Upper lobe of left lung (tissue), 6 donors: ENCODE results near the gene KIF6. TPM values are rescaled to one million over a fixed set of nuclear protein-coding genes. Genes with fewer than 3 reads are reported as not detected.
A peak's percentile ranks its signal among the peaks of the same experiment; 100 is the strongest.

Source experiments
- ATAC-seq, 2 donors: fragments of 200-7000 bp; cut with Tn5 transposase; one replicate each; pipeline ENCODE4 v1.9.1; 2022; ENCODE audit warnings: mild to moderate bottlenecking in 2 of 2, moderate library complexity in 2 of 2; ENCODE audit not compliant: low FRiP score in 2 of 2
- DNase-seq, 2 donors: peaks; one replicate each; pipeline ENCODE4 v3.0.0-alpha.2; 2019 to 2020
- H3K27ac ChIP-seq, 4 donors: fragments of 200-600 bp; sonication (generic); one replicate each; pipeline ENCODE4 v1.5.1; 2016 to 2019
- H3K27me3 ChIP-seq, 4 donors: fragments of 200-600 bp; sonication (generic); one replicate each; pipeline ENCODE4 v1.5.1; 2017 to 2019
- H3K36me3 ChIP-seq, 4 donors: fragments of 200-600 bp; sonication (generic); one replicate each; pipeline ENCODE4 v1.5.1; 2016 to 2019
- H3K4me1 ChIP-seq, 4 donors: fragments of 200-600 bp; sonication (generic); one replicate each; pipeline ENCODE4 v1.5.1; 2018 to 2019
- H3K4me3 ChIP-seq, 4 donors: fragments of 200-600 bp; sonication (generic); one replicate each; pipeline ENCODE4 v1.5.1; 2017 to 2019; ENCODE audit warnings: mild to moderate bottlenecking in 2 of 4, moderate library complexity in 1 of 4
- H3K9me3 ChIP-seq, 4 donors: fragments of 200-600 bp; sonication (generic); one replicate each; pipeline ENCODE4 v1.5.1; 2018 to 2019
- EP300 ChIP-seq, 4 donors: sonication (generic); formaldehyde crosslinking; IDR thresholded peaks; one replicate each; pipeline ENCODE4 v1.5.1; 2017; ENCODE audit warnings: antibody characterized with exemption in 4 of 4, control low read depth in 2 of 4
- POLR2A ChIP-seq, 4 donors: fragments of 450-650 bp; IDR thresholded peaks; one replicate each; pipeline ENCODE4 v1.5.1; 2016 to 2017; ENCODE audit warnings: antibody characterized with exemption in 4 of 4, mild to moderate bottlenecking in 2 of 4
- POLR2AphosphoS5 ChIP-seq, 2 donors: sonication (generic); formaldehyde crosslinking; IDR thresholded peaks; one replicate each; pipeline ENCODE4 v1.5.1; 2017; ENCODE audit warnings: antibody characterized with exemption in 2 of 2
- WGBS, 2 donors: methylation state at CpG; one replicate each; pipeline ENCODE4 v1.1.5; 2017 to 2018; 5-methylcytosine and 5-hydroxymethylcytosine counted together
- total RNA-seq, 6 donors: library from RNA; depleted of rRNA in 4 of 6; stranded (reverse); fragments of >200 nt in 4 of 6; gene quantifications; one replicate each; pipeline versions ENCODE4 v1.1.0 to v1.2.1, GENCODE V29; 2016 to 2021
- TF ChIP-seq, protein P1 (sequence below), 6 experiments: fragments of 450-650 bp in 4 of 6; fragments of 200-600 bp in 2 of 6; sonication (generic) in 2 of 6; IDR thresholded peaks; one replicate each; pipeline ENCODE4 v1.5.1; 2016 to 2019; ENCODE audit warnings: antibody characterized with exemption in 6 of 6
- donor health status: DM: no; HTN: no; CAD: no; lungs with moderate emphysema.
- donor health status: DM: no; HTN: yes; CAD: no; lungs with severe emphysema.

Gene KIF6
- total RNA-seq, 6 donors from 2014 or later: 0.55 to 7.9 (median 1.5) TPM

DNA sequence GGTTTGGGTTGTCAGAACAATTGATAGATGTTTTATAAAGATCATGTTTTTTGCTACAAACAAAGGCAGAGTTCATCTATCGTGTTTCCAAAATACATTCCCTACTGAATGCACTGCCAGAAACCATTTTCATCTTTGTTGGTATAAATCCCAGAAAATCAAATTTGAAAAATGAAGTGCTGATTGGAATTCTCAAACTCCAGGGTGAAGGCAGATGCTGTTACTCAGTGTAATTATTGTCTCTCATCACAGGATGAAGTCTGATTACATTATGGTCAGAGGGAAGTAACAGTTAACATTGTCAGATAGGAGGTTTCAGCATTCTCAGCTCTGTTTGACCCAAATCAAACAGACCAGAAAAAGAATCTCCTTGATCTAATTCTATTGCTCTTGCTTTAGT, 204.3 kb downstream of the KIF6 start:
- no peaks in the 10 kb centered on the region for H3K27me3 ChIP-seq
- WGBS, 2 donors: 47 to 65% methylated on average over 1 of the region's 1 CpG
- H3K36me3 ChIP-seq: no peaks in the 10 kb centered on the region
- no peak for ATAC-seq
- peaks cover 0 to 13% (median 5%) of the 10 kb centered on the region in 4 donors for H3K4me1 ChIP-seq
- H3K27ac ChIP-seq: no peak overlapping the region
- no peaks in the 10 kb centered on the region for H3K9me3 ChIP-seq
- H3K4me3 ChIP-seq: no peak overlapping the region
- TF ChIP-seq POLR2A (IDR thresholded peaks at IDR 0.05) (no peak), EP300 (IDR thresholded peaks at IDR 0.05) (no peak), POLR2AphosphoS5 (IDR thresholded peaks at IDR 0.05) (no peak)
- TF ChIP-seq, protein P1, sequence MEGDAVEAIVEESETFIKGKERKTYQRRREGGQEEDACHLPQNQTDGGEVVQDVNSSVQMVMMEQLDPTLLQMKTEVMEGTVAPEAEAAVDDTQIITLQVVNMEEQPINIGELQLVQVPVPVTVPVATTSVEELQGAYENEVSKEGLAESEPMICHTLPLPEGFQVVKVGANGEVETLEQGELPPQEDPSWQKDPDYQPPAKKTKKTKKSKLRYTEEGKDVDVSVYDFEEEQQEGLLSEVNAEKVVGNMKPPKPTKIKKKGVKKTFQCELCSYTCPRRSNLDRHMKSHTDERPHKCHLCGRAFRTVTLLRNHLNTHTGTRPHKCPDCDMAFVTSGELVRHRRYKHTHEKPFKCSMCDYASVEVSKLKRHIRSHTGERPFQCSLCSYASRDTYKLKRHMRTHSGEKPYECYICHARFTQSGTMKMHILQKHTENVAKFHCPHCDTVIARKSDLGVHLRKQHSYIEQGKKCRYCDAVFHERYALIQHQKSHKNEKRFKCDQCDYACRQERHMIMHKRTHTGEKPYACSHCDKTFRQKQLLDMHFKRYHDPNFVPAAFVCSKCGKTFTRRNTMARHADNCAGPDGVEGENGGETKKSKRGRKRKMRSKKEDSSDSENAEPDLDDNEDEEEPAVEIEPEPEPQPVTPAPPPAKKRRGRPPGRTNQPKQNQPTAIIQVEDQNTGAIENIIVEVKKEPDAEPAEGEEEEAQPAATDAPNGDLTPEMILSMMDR (IDR thresholded peaks at IDR 0.05): no peak
- DNase-seq: no peak

DNA sequence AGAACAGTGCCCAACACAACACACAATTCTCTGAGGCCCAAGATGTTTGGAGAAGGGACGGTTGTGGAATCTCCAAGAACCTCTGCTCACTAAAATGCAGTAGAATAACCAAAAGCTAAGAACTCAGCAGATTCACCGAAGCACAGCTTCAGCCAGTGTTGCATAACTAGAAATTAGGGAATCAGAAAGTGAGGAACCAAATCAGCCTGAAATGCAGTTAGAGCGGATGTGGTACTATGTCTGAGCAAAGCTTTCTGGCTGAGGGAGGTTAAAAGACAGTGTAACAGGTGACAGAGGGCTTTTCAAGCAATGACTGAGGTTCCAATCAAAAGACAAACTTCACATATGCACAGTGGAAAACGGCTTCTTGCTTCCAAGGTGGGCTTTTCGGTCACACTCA, 204.8 kb downstream of the KIF6 start:
- ATAC-seq: peak in 1 of 2 donors; percentile 47
- Histone ChIP-seq H3K27ac (no peak overlapping the region), H3K4me1 (peaks cover 0 to 13% (median 5%) of the 10 kb centered on the region in 4 donors), H3K9me3 (no peaks in the 10 kb centered on the region), H3K36me3 (no peaks in the 10 kb centered on the region), H3K4me3 (no peak overlapping the region), H3K27me3 (no peaks in the 10 kb centered on the region)
- no peak for DNase-seq
- WGBS, 2 donors: 78 to 81% methylated on average over 5 of the region's 5 CpGs
- TF ChIP-seq POLR2AphosphoS5 (IDR thresholded peaks at IDR 0.05) (no peak), EP300 (IDR thresholded peaks at IDR 0.05) (no peak), POLR2A (IDR thresholded peaks at IDR 0.05) (no peak)
- TF ChIP-seq, protein P1 (IDR thresholded peaks at IDR 0.05): no peak

DNA sequence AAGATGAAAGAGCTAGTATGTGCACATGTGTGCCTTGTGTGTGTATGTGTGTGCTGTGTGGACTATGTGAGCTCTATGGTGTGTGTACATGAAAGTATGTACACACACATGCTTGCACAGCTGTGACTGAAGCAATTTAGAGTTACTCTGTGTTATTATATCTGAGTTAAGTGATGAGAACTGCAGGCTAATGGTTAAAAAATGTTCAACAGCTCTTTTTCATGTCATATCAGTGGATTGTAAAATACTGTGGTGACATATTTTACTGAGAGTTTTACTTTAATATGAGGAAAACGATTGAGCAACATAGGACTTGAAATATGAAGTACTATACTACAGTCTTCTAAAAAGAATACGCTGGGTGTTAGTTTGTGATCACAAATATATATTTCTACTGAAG, 207.0 kb downstream of the KIF6 start:
- H3K9me3 ChIP-seq: no peaks in the 10 kb centered on the region

DNA sequence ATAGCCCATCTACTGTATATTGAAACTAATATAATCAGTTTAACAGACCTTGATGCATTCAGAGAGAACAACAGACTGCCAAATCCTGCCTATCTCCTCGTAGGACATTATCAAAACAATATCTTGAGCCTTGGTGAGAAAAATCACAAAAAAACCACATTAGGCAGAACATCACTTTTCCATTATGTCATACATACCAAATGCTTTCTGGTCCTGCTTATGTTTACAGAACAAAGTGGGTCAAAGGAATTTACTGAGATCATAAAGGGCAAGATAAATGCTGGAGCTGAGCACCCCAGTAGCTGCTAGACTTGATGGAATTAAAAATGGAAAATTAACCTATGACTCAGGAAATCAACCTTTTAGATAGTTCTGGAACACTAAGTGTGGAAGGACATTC, 207.5 kb downstream of the KIF6 start:
- Histone ChIP-seq H3K27ac (no peak overlapping the region), H3K9me3 (no peaks in the 10 kb centered on the region), H3K27me3 (no peaks in the 10 kb centered on the region), H3K36me3 (no peaks in the 10 kb centered on the region), H3K4me3 (no peak overlapping the region), H3K4me1 (peaks cover 0 to 13% (median 5%) of the 10 kb centered on the region in 4 donors)
- ATAC-seq (peak in 1 of 2 donors; percentile 45), DNase-seq (no peak)
- 63 to 74% methylated on average over 1 of the region's 1 CpG for WGBS, 2 donors
- TF ChIP-seq POLR2A (IDR thresholded peaks at IDR 0.05): no peak
- no peak for TF ChIP-seq POLR2AphosphoS5 (IDR thresholded peaks at IDR 0.05)
- TF ChIP-seq EP300 (IDR thresholded peaks at IDR 0.05): no peak
- TF ChIP-seq, protein P1 (IDR thresholded peaks at IDR 0.05): no peak

More for the DNA sequence above, 207.0 kb downstream of the KIF6 start:
- DNase-seq (no peak), ATAC-seq (no peak)
- Histone ChIP-seq H3K36me3 (no peaks in the 10 kb centered on the region), H3K27me3 (no peaks in the 10 kb centered on the region), H3K27ac (no peak overlapping the region), H3K4me1 (peaks cover 0 to 13% (median 5%) of the 10 kb centered on the region in 4 donors), H3K4me3 (no peak overlapping the region)
- 39 to 52% methylated on average over 2 of the region's 2 CpGs for WGBS, 2 donors
- TF ChIP-seq, protein P1 (IDR thresholded peaks at IDR 0.05): no peak
- TF ChIP-seq POLR2A (IDR thresholded peaks at IDR 0.05): no peak
- TF ChIP-seq EP300 (IDR thresholded peaks at IDR 0.05): no peak
- TF ChIP-seq POLR2AphosphoS5 (IDR thresholded peaks at IDR 0.05): no peak

DNA sequence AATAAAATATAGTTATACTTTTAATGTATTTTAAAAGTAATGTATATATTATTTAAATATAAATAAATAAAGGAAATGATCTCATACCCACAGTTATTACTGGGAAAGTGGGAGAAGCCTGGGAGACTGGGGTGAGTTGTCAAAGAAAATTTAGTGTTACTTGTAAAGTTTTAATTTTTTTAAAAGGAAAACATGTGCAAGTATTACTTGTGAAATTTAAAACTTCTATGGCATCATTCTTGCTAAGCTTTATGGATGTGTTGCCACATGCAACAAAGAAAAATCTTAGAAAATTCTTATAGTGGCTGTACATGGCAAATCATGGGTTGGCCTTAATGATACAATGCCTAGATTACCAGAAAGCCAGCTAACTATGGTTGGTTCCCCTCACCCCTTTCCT, 208.7 kb downstream of the KIF6 start:
- Histone ChIP-seq H3K27ac (no peak overlapping the region), H3K4me1 (peaks cover 0 to 12% (median 3%) of the 10 kb centered on the region in 4 donors), H3K36me3 (no peaks in the 10 kb centered on the region), H3K27me3 (no peaks in the 10 kb centered on the region), H3K4me3 (no peak overlapping the region), H3K9me3 (no peaks in the 10 kb centered on the region)
- no peak for ATAC-seq
- TF ChIP-seq POLR2A (IDR thresholded peaks at IDR 0.05) (no peak), EP300 (IDR thresholded peaks at IDR 0.05) (no peak), POLR2AphosphoS5 (IDR thresholded peaks at IDR 0.05) (no peak)
- TF ChIP-seq, protein P1 (IDR thresholded peaks at IDR 0.05): no peak
- DNase-seq: no peak
